ENCODE measurements around the gene PAXX. TPM values are rescaled to one million over a fixed set of nuclear protein-coding genes. Genes with fewer than 3 reads are reported as not detected.

PAXX gene
- total RNA-seq, 1 experiment from 2014 or later: 64.0 TPM

DNA sequence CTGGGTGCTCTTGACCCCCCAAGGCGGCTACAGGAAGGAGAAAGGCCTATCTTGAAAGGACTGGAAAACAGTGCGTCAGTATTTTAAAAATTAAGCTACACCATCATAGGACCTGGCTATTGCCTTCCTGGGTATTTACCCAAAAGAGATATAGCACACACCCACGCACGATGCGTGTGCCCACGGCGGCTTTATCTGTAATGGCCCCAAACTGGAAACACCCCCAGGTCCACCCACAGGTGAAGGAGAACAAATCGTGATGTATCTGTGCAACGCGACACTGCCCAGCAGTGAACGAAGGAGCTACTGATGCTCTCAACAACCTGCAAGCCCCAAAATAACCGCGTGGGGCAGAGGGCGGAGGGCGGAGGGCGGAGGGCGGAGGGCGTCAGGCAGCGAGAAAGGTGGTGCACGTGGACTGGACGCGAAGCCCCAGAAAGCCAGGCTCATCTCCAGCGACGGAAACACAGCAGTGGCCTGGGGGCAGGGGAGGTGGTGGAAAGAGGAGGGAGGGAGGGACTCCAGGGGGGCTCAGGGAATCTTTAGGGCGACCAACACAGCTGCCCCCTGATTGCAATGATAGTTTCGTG is 27.3 kb upstream of the PAXX start:
- Histone ChIP-seq H3K9me3 (ENCODE audit: control insufficient read depth, insufficient read depth, low read depth, low read length) (no peaks in the 10 kb centered on the region), H3K27ac (ENCODE audit: low read length) (no peak overlapping the region), H3K4me3 (ENCODE audit: low read depth in 2 of 2, low read length in 2 of 2) (no peak overlapping the region), H3K36me3 (ENCODE audit: control insufficient read depth, insufficient read depth, low read length) (no peaks in the 10 kb centered on the region), H3K27me3 (ENCODE audit: control insufficient read depth, insufficient read depth, low read length) (no peaks in the 10 kb centered on the region), H3K4me1 (ENCODE audit: control insufficient read depth, insufficient read depth, low read length) (peaks cover 5% of the 10 kb centered on the region; the same call in 1 of the 2 replicates)
- TF ChIP-seq CTCF (IDR thresholded peaks at IDR 0.05) (no peak), TCF7L2 (IDR thresholded peaks at IDR 0.05; ENCODE audit: low read depth, low read length) (no peak), POLR2AphosphoS5 (IDR thresholded peaks at IDR 0.05; ENCODE audit: low read depth, low read length) (no peak), SIN3A (IDR thresholded peaks at IDR 0.05; ENCODE audit: borderline replicate concordance, insufficient read depth, low read depth, low read length) (no peak)
- TF ChIP-seq, protein P1, sequence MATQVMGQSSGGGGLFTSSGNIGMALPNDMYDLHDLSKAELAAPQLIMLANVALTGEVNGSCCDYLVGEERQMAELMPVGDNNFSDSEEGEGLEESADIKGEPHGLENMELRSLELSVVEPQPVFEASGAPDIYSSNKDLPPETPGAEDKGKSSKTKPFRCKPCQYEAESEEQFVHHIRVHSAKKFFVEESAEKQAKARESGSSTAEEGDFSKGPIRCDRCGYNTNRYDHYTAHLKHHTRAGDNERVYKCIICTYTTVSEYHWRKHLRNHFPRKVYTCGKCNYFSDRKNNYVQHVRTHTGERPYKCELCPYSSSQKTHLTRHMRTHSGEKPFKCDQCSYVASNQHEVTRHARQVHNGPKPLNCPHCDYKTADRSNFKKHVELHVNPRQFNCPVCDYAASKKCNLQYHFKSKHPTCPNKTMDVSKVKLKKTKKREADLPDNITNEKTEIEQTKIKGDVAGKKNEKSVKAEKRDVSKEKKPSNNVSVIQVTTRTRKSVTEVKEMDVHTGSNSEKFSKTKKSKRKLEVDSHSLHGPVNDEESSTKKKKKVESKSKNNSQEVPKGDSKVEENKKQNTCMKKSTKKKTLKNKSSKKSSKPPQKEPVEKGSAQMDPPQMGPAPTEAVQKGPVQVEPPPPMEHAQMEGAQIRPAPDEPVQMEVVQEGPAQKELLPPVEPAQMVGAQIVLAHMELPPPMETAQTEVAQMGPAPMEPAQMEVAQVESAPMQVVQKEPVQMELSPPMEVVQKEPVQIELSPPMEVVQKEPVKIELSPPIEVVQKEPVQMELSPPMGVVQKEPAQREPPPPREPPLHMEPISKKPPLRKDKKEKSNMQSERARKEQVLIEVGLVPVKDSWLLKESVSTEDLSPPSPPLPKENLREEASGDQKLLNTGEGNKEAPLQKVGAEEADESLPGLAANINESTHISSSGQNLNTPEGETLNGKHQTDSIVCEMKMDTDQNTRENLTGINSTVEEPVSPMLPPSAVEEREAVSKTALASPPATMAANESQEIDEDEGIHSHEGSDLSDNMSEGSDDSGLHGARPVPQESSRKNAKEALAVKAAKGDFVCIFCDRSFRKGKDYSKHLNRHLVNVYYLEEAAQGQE (IDR thresholded peaks at IDR 0.05; ENCODE audit: insufficient read depth in 1 of 2, low read depth in 2 of 2, low read length in 1 of 2): no peak
- ATAC-seq (no peak), DNase-seq (ENCODE audit: low read depth, low spot score) (no peak)
- intact Hi-C loops (cut with micrococcal nuclease; ENCODE audit: unreplicated experiment): no loop called here
- POLR2A ChIA-PET: interaction anchor here (0.6 kb wide), 1 partner anchor 485 kb away, joined by 4 read pairs; no protein-coding TSS in a partner anchor
- no TSS peak for BruUV-seq (replicated peaks)
- CTCF ChIA-PET: interaction anchor here (0.6 kb wide), 2 partner anchors 13 to 14 kb away, joined by 6 to 8 read pairs; no protein-coding TSS in a partner anchor
- in situ Hi-C loops (cut with HindIII; ENCODE audit: low pct_unique_long_range_greater_than_20kb, low sequenced_read_pairs): no loop called here

DNA sequence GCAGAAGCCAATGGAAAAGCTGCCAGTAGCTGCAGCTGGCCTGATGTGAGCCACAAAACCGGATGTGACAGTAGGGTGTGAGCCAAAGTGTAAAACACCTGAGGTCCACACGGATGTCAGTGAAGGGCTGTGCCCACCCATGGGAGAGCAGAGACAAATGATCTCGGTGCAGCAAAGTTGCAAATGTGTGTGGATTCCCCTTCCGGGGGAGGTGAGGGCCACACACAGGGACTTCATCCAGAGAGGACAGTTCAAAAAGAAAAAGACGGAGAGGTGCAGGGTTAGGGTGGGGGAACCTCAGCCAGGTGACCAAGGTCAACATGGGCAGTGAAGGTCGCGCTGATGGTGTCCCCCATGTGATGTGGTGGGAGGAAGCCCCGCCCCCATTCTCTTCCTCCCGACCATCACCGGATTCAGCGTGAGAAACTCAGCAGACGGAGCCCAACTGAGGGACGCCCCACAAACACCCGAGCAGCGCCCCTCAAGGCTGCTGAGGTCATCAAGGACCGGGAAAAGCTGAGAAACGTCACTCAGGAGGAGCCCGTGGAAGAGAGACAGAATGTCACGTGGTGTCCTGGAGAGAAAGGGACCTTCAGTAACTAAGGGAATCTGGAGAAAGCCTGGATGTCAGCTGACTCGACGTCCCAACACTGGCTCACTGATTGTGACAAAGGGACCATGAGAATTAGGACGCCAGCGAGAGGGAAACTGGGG is 26.3 kb upstream of the PAXX start:
- TF ChIP-seq SIN3A (IDR thresholded peaks at IDR 0.05; ENCODE audit: borderline replicate concordance, insufficient read depth, low read depth, low read length) (no peak), CTCF (IDR thresholded peaks at IDR 0.05) (no peak), TCF7L2 (IDR thresholded peaks at IDR 0.05; ENCODE audit: low read depth, low read length) (no peak), POLR2AphosphoS5 (IDR thresholded peaks at IDR 0.05; ENCODE audit: low read depth, low read length) (no peak)
- TF ChIP-seq, protein P1 (IDR thresholded peaks at IDR 0.05; ENCODE audit: insufficient read depth in 1 of 2, low read depth in 2 of 2, low read length in 1 of 2): no peak
- ATAC-seq (no peak), DNase-seq (ENCODE audit: low read depth, low spot score) (no peak)
- POLR2A ChIA-PET: interaction anchor here (0.6 kb wide), 1 partner anchor 486 kb away, joined by 4 read pairs; no protein-coding TSS in a partner anchor
- BruUV-seq (replicated peaks): no TSS peak
- H3K27me3 ChIP-seq (ENCODE audit: control insufficient read depth, insufficient read depth, low read length): no peaks in the 10 kb centered on the region
- no peaks in the 10 kb centered on the region for H3K9me3 ChIP-seq (ENCODE audit: control insufficient read depth, insufficient read depth, low read depth, low read length)
- intact Hi-C loops (cut with micrococcal nuclease; ENCODE audit: unreplicated experiment) (no loop called here), in situ Hi-C loops (cut with HindIII; ENCODE audit: low pct_unique_long_range_greater_than_20kb, low sequenced_read_pairs) (no loop called here)
- peaks cover 5% of the 10 kb centered on the region; the same call in 1 of the 2 replicates for H3K4me1 ChIP-seq (ENCODE audit: control insufficient read depth, insufficient read depth, low read length)
- no peak overlapping the region for H3K4me3 ChIP-seq (ENCODE audit: low read depth in 2 of 2, low read length in 2 of 2)
- no peak overlapping the region for H3K27ac ChIP-seq (ENCODE audit: low read length)
- H3K36me3 ChIP-seq (ENCODE audit: control insufficient read depth, insufficient read depth, low read length): no peaks in the 10 kb centered on the region
- CTCF ChIA-PET: no interaction called here

Data from Panc1 (cell line).